HEK293 (cell line): ENCODE data around the gene RPS6KA5.

Source experiments
- ATF2 ChIP-seq: fragments of 450-650 bp; formaldehyde crosslinking; IDR thresholded peaks from 2 replicates; pipeline ENCODE4 v1.5.1; 2016; ENCODE audit warnings: missing biosample characterization, missing genetic modification characterization, low read depth
- EGR2 ChIP-seq: fragments of 450-650 bp; formaldehyde crosslinking; IDR thresholded peaks from 2 replicates; pipeline ENCODE4 v1.5.1; 2016; ENCODE audit warnings: low read depth, missing biosample characterization, missing genetic modification characterization
- GLI2 ChIP-seq: fragments of 450-650 bp; formaldehyde crosslinking; IDR thresholded peaks from 2 replicates; pipeline ENCODE4; 2017; ENCODE audit warnings: missing biosample characterization, missing genetic modification characterization, low read depth, borderline replicate concordance
- GLIS1 ChIP-seq: fragments of 450-650 bp; formaldehyde crosslinking; IDR thresholded peaks from 2 replicates; pipeline ENCODE4 v1.5.1; 2016; ENCODE audit warnings: missing biosample characterization, missing genetic modification characterization
- IKZF3 ChIP-seq: fragments of 450-650 bp; IDR thresholded peaks from 2 replicates; pipeline ENCODE4 v1.5.0; 2018; ENCODE audit warnings: missing biosample characterization, mild to moderate bottlenecking, missing genetic modification characterization, moderate library complexity
- KLF10 ChIP-seq: fragments of 450-650 bp; IDR thresholded peaks from 2 replicates; pipeline ENCODE4 v1.5.1; 2018; ENCODE audit warnings: missing biosample characterization, mild to moderate bottlenecking, missing genetic modification characterization
- MZF1 ChIP-seq: fragments of 450-650 bp; formaldehyde crosslinking; IDR thresholded peaks from 2 replicates; pipeline ENCODE4 v1.5.1; 2017; ENCODE audit warnings: missing biosample characterization, missing genetic modification characterization, borderline replicate concordance
- OSR2 ChIP-seq: fragments of 450-650 bp; formaldehyde crosslinking; IDR thresholded peaks from 2 replicates; pipeline ENCODE4 v1.5.1; 2016; ENCODE audit warnings: missing biosample characterization, missing genetic modification characterization
- REPIN1 ChIP-seq: fragments of 450-650 bp; formaldehyde crosslinking; IDR thresholded peaks from 2 replicates; pipeline ENCODE4 v1.5.1; 2017; ENCODE audit warnings: missing biosample characterization, missing genetic modification characterization, low read depth
- SALL2 ChIP-seq: fragments of 450-650 bp; formaldehyde crosslinking; IDR thresholded peaks from 2 replicates; pipeline ENCODE4 v1.5.0; 2017; ENCODE audit warnings: missing biosample characterization, mild to moderate bottlenecking, missing genetic modification characterization, borderline replicate concordance
- SCRT2 ChIP-seq: fragments of 450-650 bp; formaldehyde crosslinking; IDR thresholded peaks from 2 replicates; pipeline ENCODE4 v1.5.1; 2016; ENCODE audit warnings: missing biosample characterization, missing genetic modification characterization
- SP3 ChIP-seq: fragments of 450-650 bp; formaldehyde crosslinking; IDR thresholded peaks from 2 replicates; pipeline ENCODE4 v1.5.1; 2016; ENCODE audit warnings: missing biosample characterization, missing genetic modification characterization
- SP7 ChIP-seq: fragments of 450-650 bp; formaldehyde crosslinking; IDR thresholded peaks from 2 replicates; pipeline ENCODE4 v1.5.1; 2016; ENCODE audit warnings: missing biosample characterization, missing genetic modification characterization
- TCF7L2 ChIP-seq: IDR thresholded peaks from 2 replicates; pipeline ENCODE4 v1.6.1; 2011; ENCODE audit warnings: low read depth, mild to moderate bottlenecking, inconsistent platforms, low read length, moderate library complexity, borderline replicate concordance
- ZBTB17 ChIP-seq: fragments of 450-650 bp; formaldehyde crosslinking; IDR thresholded peaks from 2 replicates; pipeline ENCODE4 v1.5.1; 2016; ENCODE audit warnings: missing biosample characterization, missing genetic modification characterization
- ZBTB20 ChIP-seq: fragments of 450-650 bp; formaldehyde crosslinking; IDR thresholded peaks from 2 replicates; pipeline ENCODE4 v1.5.1; 2016; ENCODE audit warnings: missing biosample characterization, missing genetic modification characterization
- ZBTB21 ChIP-seq: fragments of 450-650 bp; formaldehyde crosslinking; IDR thresholded peaks from 2 replicates; pipeline ENCODE4 v1.5.1; 2017; ENCODE audit warnings: missing biosample characterization, missing genetic modification characterization
- ZNF112 ChIP-seq: fragments of 450-650 bp; formaldehyde crosslinking; IDR thresholded peaks from 2 replicates; pipeline ENCODE4 v1.5.0; 2017; ENCODE audit warnings: missing biosample characterization, missing genetic modification characterization
- ZNF184 ChIP-seq: fragments of 450-650 bp; IDR thresholded peaks from 2 replicates; pipeline ENCODE4 v1.5.1; 2018; ENCODE audit warnings: missing biosample characterization, mild to moderate bottlenecking, missing genetic modification characterization
- ZNF211 ChIP-seq: fragments of 450-650 bp; formaldehyde crosslinking; IDR thresholded peaks from 2 replicates; pipeline ENCODE4 v1.5.1; 2016; ENCODE audit warnings: low read depth, missing biosample characterization, missing genetic modification characterization
- ZNF221 ChIP-seq: fragments of 450-650 bp; formaldehyde crosslinking; IDR thresholded peaks from 2 replicates; pipeline ENCODE4 v1.5.1; 2017; ENCODE audit warnings: missing biosample characterization, missing genetic modification characterization, borderline replicate concordance
- ZNF501 ChIP-seq: fragments of 450-650 bp; formaldehyde crosslinking; IDR thresholded peaks from 2 replicates; pipeline ENCODE4 v1.5.1; 2016; ENCODE audit warnings: missing biosample characterization, missing genetic modification characterization
- ZNF510 ChIP-seq: fragments of 450-650 bp; formaldehyde crosslinking; IDR thresholded peaks from 2 replicates; pipeline ENCODE4 v1.5.1; 2018; ENCODE audit warnings: mild to moderate bottlenecking, missing genetic modification characterization, missing biosample characterization; ENCODE audit not compliant: insufficient replicate concordance
- ZNF513 ChIP-seq: fragments of 450-650 bp; IDR thresholded peaks from 2 replicates; pipeline ENCODE4 v1.5.1; 2018; ENCODE audit warnings: missing biosample characterization, missing genetic modification characterization
- ZNF544 ChIP-seq: fragments of 450-650 bp; formaldehyde crosslinking; IDR thresholded peaks from 2 replicates; pipeline ENCODE4 v1.5.0; 2017; ENCODE audit warnings: missing biosample characterization, missing genetic modification characterization
- ZNF558 ChIP-seq: fragments of 450-650 bp; formaldehyde crosslinking; IDR thresholded peaks from 2 replicates; pipeline ENCODE4 v1.5.1; 2016; ENCODE audit warnings: missing biosample characterization, missing genetic modification characterization
- ZNF658 ChIP-seq: fragments of 450-650 bp; formaldehyde crosslinking; IDR thresholded peaks from 2 replicates; pipeline ENCODE4; 2016; ENCODE audit warnings: missing biosample characterization, missing genetic modification characterization
- ZNF664 ChIP-seq: fragments of 450-650 bp; formaldehyde crosslinking; IDR thresholded peaks from 2 replicates; pipeline ENCODE4 v1.5.1; 2016; ENCODE audit warnings: missing biosample characterization, missing genetic modification characterization
- ZNF692 ChIP-seq: fragments of 450-650 bp; formaldehyde crosslinking; IDR thresholded peaks from 2 replicates; pipeline ENCODE4 v1.5.1; 2016; ENCODE audit warnings: missing biosample characterization, missing genetic modification characterization
- ZSCAN18 ChIP-seq: fragments of 450-650 bp; formaldehyde crosslinking; IDR thresholded peaks from 2 replicates; pipeline ENCODE4 v1.5.1; 2016; ENCODE audit warnings: missing biosample characterization, missing genetic modification characterization
- ZSCAN23 ChIP-seq: fragments of 450-650 bp; formaldehyde crosslinking; IDR thresholded peaks from 2 replicates; pipeline ENCODE4 v1.5.1; 2016; ENCODE audit warnings: missing biosample characterization, missing genetic modification characterization
- TF ChIP-seq, protein P1 (sequence below): fragments of 450-650 bp; formaldehyde crosslinking; IDR thresholded peaks from 2 replicates; pipeline ENCODE4 v1.5.1; 2016; ENCODE audit warnings: missing biosample characterization, missing genetic modification characterization, borderline replicate concordance

Gene RPS6KA5

DNA sequence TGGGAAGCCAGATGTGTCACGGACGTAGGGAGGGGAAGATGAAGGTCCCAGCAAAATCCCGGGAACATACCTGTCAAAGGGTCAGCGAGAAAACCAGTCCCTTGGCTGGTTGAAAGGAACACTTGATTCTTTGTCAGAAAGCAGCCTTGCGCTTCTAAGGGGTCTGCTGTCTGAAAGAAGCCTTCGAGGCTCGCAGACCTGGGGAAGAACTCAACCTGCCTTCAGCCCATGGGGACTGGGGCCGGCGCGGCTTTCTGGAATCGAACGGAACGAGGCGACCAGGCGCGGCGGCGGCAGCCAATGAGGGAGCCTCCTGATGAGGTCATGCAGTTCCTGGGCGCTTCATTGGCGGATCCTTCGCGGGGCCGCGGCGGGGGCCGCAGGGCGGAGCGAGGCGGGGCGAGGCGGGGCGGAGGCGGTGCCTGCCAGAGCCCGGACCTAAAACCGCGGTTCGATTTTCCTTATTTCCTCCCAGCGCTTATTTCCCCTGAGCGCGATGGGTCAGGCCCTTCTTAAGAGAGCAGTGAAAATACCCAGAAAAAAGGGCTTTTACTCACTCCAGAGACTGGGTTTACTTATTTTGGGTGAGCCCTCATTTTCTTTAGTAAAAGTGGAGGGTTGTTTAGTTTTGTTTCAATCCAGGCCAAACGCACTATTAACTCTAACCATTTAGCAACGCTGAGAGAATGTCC, 232.4 kb downstream of the RPS6KA5 start (continued):
- TF ChIP-seq ZSCAN23 (tag by site-specific recombination) (0 out of 2 replicates have a peak, but pooled peaks have one; percentile 22), IKZF3 (tag by site-specific recombination) (peak; percentile 48), ZNF184 (no peak), ZNF658 (tag by site-specific recombination) (no peak), ZNF692 (tag by site-specific recombination) (peak; percentile 88), GLI2 (tag by site-specific recombination) (no peak), REPIN1 (no peak), ZNF664 (tag by site-specific recombination) (no peak), SCRT2 (tag by site-specific recombination) (no peak), ZSCAN18 (no peak), ZNF112 (tag by site-specific recombination) (no peak), OSR2 (tag by site-specific recombination) (no peak), SP7 (tag by site-specific recombination) (peak; percentile 59; the same call in 1 of the 2 replicates), TCF7L2 (no peak), GLIS1 (tag by site-specific recombination) (peak; percentile 54; the same call in 1 of the 2 replicates), ZNF221 (tag by site-specific recombination) (no peak), SP3 (tag by site-specific recombination) (peak; percentile 94), ZBTB17 (tag by site-specific recombination) (peak; percentile 74), ZBTB21 (tag by site-specific recombination) (no peak), ZNF211 (tag by site-specific recombination) (no peak), ATF2 (tag by site-specific recombination) (peak; percentile 93), EGR2 (tag by site-specific recombination) (peak; percentile 67; the same call in 1 of the 2 replicates), MZF1 (peak; percentile 57; the same call in 1 of the 2 replicates), SALL2 (tag by site-specific recombination) (no peak), KLF10 (tag by site-specific recombination) (peak; percentile 90), ZNF513 (tag by site-specific recombination) (peak; percentile 53), ZNF510 (no peak), ZNF501 (tag by site-specific recombination) (peak; percentile 86), ZNF558 (no peak), ZNF544 (tag by site-specific recombination) (no peak), ZBTB20 (no peak)
- TF ChIP-seq, protein P1, sequence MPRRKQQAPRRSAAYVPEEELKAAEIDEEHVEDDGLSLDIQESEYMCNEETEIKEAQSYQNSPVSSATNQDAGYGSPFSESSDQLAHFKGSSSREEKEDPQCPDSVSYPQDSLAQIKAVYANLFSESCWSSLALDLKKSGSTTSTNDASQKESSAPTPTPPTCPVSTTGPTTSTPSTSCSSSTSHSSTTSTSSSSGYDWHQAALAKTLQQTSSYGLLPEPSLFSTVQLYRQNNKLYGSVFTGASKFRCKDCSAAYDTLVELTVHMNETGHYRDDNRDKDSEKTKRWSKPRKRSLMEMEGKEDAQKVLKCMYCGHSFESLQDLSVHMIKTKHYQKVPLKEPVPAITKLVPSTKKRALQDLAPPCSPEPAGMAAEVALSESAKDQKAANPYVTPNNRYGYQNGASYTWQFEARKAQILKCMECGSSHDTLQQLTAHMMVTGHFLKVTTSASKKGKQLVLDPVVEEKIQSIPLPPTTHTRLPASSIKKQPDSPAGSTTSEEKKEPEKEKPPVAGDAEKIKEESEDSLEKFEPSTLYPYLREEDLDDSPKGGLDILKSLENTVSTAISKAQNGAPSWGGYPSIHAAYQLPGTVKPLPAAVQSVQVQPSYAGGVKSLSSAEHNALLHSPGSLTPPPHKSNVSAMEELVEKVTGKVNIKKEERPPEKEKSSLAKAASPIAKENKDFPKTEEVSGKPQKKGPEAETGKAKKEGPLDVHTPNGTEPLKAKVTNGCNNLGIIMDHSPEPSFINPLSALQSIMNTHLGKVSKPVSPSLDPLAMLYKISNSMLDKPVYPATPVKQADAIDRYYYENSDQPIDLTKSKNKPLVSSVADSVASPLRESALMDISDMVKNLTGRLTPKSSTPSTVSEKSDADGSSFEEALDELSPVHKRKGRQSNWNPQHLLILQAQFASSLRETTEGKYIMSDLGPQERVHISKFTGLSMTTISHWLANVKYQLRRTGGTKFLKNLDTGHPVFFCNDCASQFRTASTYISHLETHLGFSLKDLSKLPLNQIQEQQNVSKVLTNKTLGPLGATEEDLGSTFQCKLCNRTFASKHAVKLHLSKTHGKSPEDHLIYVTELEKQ = no peak
